Mesendoderm (in vitro differentiated cells): ENCODE results near the gene SIM2.

Source experiments
- DNase-seq: peaks from one replicate; pipeline ENCODE4 v3.0.0; 2013
- H2AK5ac ChIP-seq: 2 replicates; pipeline ENCODE4 v1.6.1; 2013; ENCODE audit warnings: low read length, inconsistent platforms
- H2BK120ac ChIP-seq: 2 replicates; pipeline ENCODE4 v1.6.1; 2013; ENCODE audit warnings: low read depth, mild to moderate bottlenecking, low read length, moderate library complexity, mixed read lengths
- H2BK15ac ChIP-seq: replicated peaks from 2 replicates; pipeline ENCODE4 v1.6.1; 2013; ENCODE audit warnings: low read depth, mild to moderate bottlenecking, moderate library complexity
- H2BK5ac ChIP-seq: 2 replicates; pipeline ENCODE4 v1.6.1; 2013; ENCODE audit warnings: low read length, inconsistent platforms
- H3K18ac ChIP-seq: 2 replicates; pipeline ENCODE4 v1.6.1; 2013; ENCODE audit warnings: mild to moderate bottlenecking, low read length, mixed read lengths
- H3K23ac ChIP-seq: one replicate; pipeline ENCODE4 v1.6.1; 2013; ENCODE audit warnings: low read length
- H3K27ac ChIP-seq: 2 replicates; pipeline ENCODE4 v1.5.1; 2013; ENCODE audit warnings: low read depth, mild to moderate bottlenecking, inconsistent platforms, low read length, moderate library complexity
- H3K27me3 ChIP-seq: 2 replicates; pipeline ENCODE4 v1.6.1; 2013; ENCODE audit warnings: low read length, control low read depth, mild to moderate bottlenecking, inconsistent platforms; ENCODE audit not compliant: insufficient read depth, poor library complexity
- H3K36me3 ChIP-seq: 2 replicates; pipeline ENCODE4 v1.6.1; 2013; ENCODE audit warnings: low read length, inconsistent platforms; ENCODE audit not compliant: control insufficient read depth, insufficient read depth
- H3K4ac ChIP-seq: one replicate; pipeline ENCODE4 v1.6.1; 2013; ENCODE audit warnings: low read depth, mild to moderate bottlenecking, low read length, moderate library complexity
- H3K4me1 ChIP-seq: 2 replicates; pipeline ENCODE4 v1.6.1; 2013; ENCODE audit warnings: low read depth, low read length, inconsistent platforms; ENCODE audit not compliant: control insufficient read depth
- H3K4me2 ChIP-seq: 2 replicates; pipeline ENCODE4 v1.6.1; 2013; ENCODE audit warnings: low read length
- H3K4me3 ChIP-seq: 2 replicates; pipeline ENCODE4 v1.5.1; 2013; ENCODE audit warnings: mild to moderate bottlenecking, low read length
- H3K56ac ChIP-seq: one replicate; pipeline ENCODE4 v1.6.1; 2013; ENCODE audit warnings: low read length
- H3K79me1 ChIP-seq: 2 replicates; pipeline ENCODE4 v1.6.1; 2013; ENCODE audit warnings: low read length, inconsistent platforms
- H3K79me2 ChIP-seq: 2 replicates; pipeline ENCODE4 v1.6.1; 2013; ENCODE audit warnings: mild to moderate bottlenecking, low read length; ENCODE audit not compliant: control insufficient read depth, insufficient read depth
- H3K9ac ChIP-seq: 2 replicates; pipeline ENCODE4 v1.6.1; 2013; ENCODE audit warnings: low read length, inconsistent platforms
- H4K5ac ChIP-seq: one replicate; pipeline ENCODE4 v1.6.1; 2013; ENCODE audit warnings: low read length
- H4K8ac ChIP-seq: one replicate; pipeline ENCODE4 v1.6.1; 2013; ENCODE audit warnings: low read depth, mild to moderate bottlenecking, control low read depth, low read length, moderate library complexity
- WGBS: extraction: QIAGEN DNeasy Blood & Tissue Kit; methylation state at CpG from one replicate; pipeline ENCODE4 v1.1.7; 2013; ENCODE audit warnings: low lambda C conversion rate, missing lambda C conversion rate; ENCODE audit not compliant: insufficient coverage; ENCODE audit errors: extremely low coverage; 5-methylcytosine and 5-hydroxymethylcytosine counted together

SIM2 gene

GRCh38 chr21:36707763-36708285, 8.9 kb downstream of the SIM2 start:
- Histone ChIP-seq H3K36me3 (no peaks in the 10 kb centered on the region), H3K4me3 (no peak overlapping the region), H2AK5ac (no peak overlapping the region), H3K79me2 (no peaks in the 10 kb centered on the region), H2BK5ac (no peak overlapping the region), H3K27me3 (peaks cover 90% of the 10 kb centered on the region), H3K4me2 (peak overlapping the region; percentile 25), H4K8ac (no peak overlapping the region), H3K4me1 (no peaks in the 10 kb centered on the region), H3K79me1 (no peaks in the 10 kb centered on the region), H3K9ac (no peak overlapping the region), H2BK120ac (no peak overlapping the region), H3K4ac (no peak overlapping the region), H4K5ac (no peak overlapping the region), H3K23ac (peak overlapping the region; percentile 94), H3K18ac (no peak overlapping the region), H2BK15ac (no peak overlapping the region), H3K27ac (no peak overlapping the region), H3K56ac (peak overlapping the region; percentile 49)
- WGBS, result no CpG with 5 or more reads among the region's 53 CpGs
- DNase-seq, result no peak

GRCh38 chr21:36708286-36709029, 9.5 kb downstream of the SIM2 start:
- Histone ChIP-seq H3K23ac (peak overlapping the region; percentile 45), H3K4ac (no peak overlapping the region), H3K18ac (no peak overlapping the region), H3K9ac (no peak overlapping the region), H3K79me2 (no peaks in the 10 kb centered on the region), H3K56ac (peak overlapping the region; percentile 42), H3K4me2 (peak overlapping the region; percentile 25), H4K5ac (no peak overlapping the region), H3K79me1 (no peaks in the 10 kb centered on the region), H3K27ac (no peak overlapping the region), H4K8ac (no peak overlapping the region), H3K36me3 (no peaks in the 10 kb centered on the region), H2AK5ac (no peak overlapping the region), H3K4me1 (no peaks in the 10 kb centered on the region), H3K27me3 (peaks cover 85% of the 10 kb centered on the region), H2BK15ac (no peak overlapping the region), H2BK5ac (no peak overlapping the region), H2BK120ac (no peak overlapping the region), H3K4me3 (no peak overlapping the region)
- peak; percentile 15 for DNase-seq
- no CpG with 5 or more reads among the region's 44 CpGs for WGBS

- Histone ChIP-seq H3K4ac (no peak overlapping the region), H2BK120ac (no peak overlapping the region), H3K4me2 (no peak overlapping the region), H4K8ac (no peak overlapping the region), H3K4me1 (no peaks in the 10 kb centered on the region), H3K56ac (no peak overlapping the region), H3K23ac (no peak overlapping the region), H4K5ac (no peak overlapping the region), H3K9ac (no peak overlapping the region), H3K4me3 (no peak overlapping the region), H2BK5ac (no peak overlapping the region), H3K18ac (no peak overlapping the region), H3K27me3 (peaks cover 77% of the 10 kb centered on the region), H3K27ac (no peak overlapping the region), H3K36me3 (no peaks in the 10 kb centered on the region), H2AK5ac (no peak overlapping the region), H3K79me1 (no peaks in the 10 kb centered on the region), H3K79me2 (no peaks in the 10 kb centered on the region), H2BK15ac (no peak overlapping the region)
- DNase-seq, result peak; percentile 32
- no CpG with 5 or more reads among the region's 55 CpGs for WGBS
Observed at GRCh38 chr21:36709030-36709867, 10.3 kb downstream of the SIM2 start.

- Histone ChIP-seq H2AK5ac (no peak overlapping the region), H3K27me3 (peaks cover 68% of the 10 kb centered on the region), H3K4ac (no peak overlapping the region), H3K79me1 (no peaks in the 10 kb centered on the region), H3K23ac (no peak overlapping the region), H3K4me2 (peak overlapping the region; percentile 48), H4K5ac (no peak overlapping the region), H4K8ac (no peak overlapping the region), H2BK5ac (no peak overlapping the region), H2BK120ac (no peak overlapping the region), H3K27ac (no peak overlapping the region), H3K36me3 (no peaks in the 10 kb centered on the region), H3K9ac (no peak overlapping the region), H3K56ac (peak overlapping the region; percentile 42), H3K18ac (no peak overlapping the region), H3K4me1 (no peaks in the 10 kb centered on the region), H3K79me2 (no peaks in the 10 kb centered on the region), H3K4me3 (no peak overlapping the region), H2BK15ac (no peak overlapping the region)
- DNase-seq, result no peak
- no CpG with 5 or more reads among the region's 38 CpGs for WGBS
Observed at GRCh38 chr21:36709868-36710728, 11.2 kb downstream of the SIM2 start.

- Histone ChIP-seq H3K27ac (no peak overlapping the region), H3K4me1 (no peaks in the 10 kb centered on the region), H3K4me2 (peak overlapping the region; percentile 48), H2AK5ac (no peak overlapping the region), H2BK15ac (no peak overlapping the region), H2BK5ac (no peak overlapping the region), H3K36me3 (no peaks in the 10 kb centered on the region), H4K8ac (no peak overlapping the region), H3K56ac (peak overlapping the region; percentile 25), H3K79me2 (no peaks in the 10 kb centered on the region), H2BK120ac (no peak overlapping the region), H3K27me3 (peaks cover 62% of the 10 kb centered on the region), H3K4me3 (no peak overlapping the region), H3K9ac (no peak overlapping the region), H3K79me1 (no peaks in the 10 kb centered on the region), H3K18ac (no peak overlapping the region), H3K4ac (no peak overlapping the region), H4K5ac (no peak overlapping the region), H3K23ac (no peak overlapping the region)
- no CpG with 5 or more reads among the region's 13 CpGs for WGBS
- peak; percentile 44 for DNase-seq
Observed at GRCh38 chr21:36710729-36711048, 11.8 kb downstream of the SIM2 start.
